ENCODE measurements around the gene PSME4.
A peak's percentile ranks its signal among the peaks of the same experiment; 100 is the strongest.

PSME4 gene

GRCh38 chr2:53970724-53971602 is at the start of gene PSME4:
TSS of gene PSME4 (minus strand) at chr2:53970993. CDS start at chr2:53970784, 209 bp downstream.
- peak; percentile 94 for ATAC-seq (ENCODE audit: low read depth)
- Mint-ChIP-seq H3K9me3 (no peaks in the 10 kb centered on the region), H3K4me3 (peak within 1 kb of the TSS; percentile 95), H3K4me1 (peaks cover 39% of the 10 kb centered on the region), H3K27ac (peak within 1 kb of the TSS; percentile 96), H3K36me3 (peaks cover 24% of the 10 kb centered on the region), H3K27me3 (no peaks in the 10 kb centered on the region)
- DNase-seq (ENCODE audit: low spot score in 2 of 2): peak; percentile 91

GRCh38 chr2:54015798-54016699 is 45.3 kb upstream of the PSME4 start:
- ATAC-seq (ENCODE audit: low read depth) (no peak), DNase-seq (ENCODE audit: low spot score in 2 of 2) (no peak)
- peaks cover 15% of the 10 kb centered on the region for H3K36me3 Mint-ChIP-seq
- peaks cover 28% of the 10 kb centered on the region for H3K4me1 Mint-ChIP-seq
- no peaks in the 10 kb centered on the region for H3K27me3 Mint-ChIP-seq
- peak overlapping the region; percentile 87 for H3K27ac Mint-ChIP-seq
- H3K9me3 Mint-ChIP-seq: peaks cover 3% of the 10 kb centered on the region
- no peak overlapping the region for H3K4me3 Mint-ChIP-seq

- Mint-ChIP-seq H3K4me1 (peaks cover 32% of the 10 kb centered on the region), H3K4me3 (peak overlapping the region; percentile 46), H3K27ac (peak overlapping the region; percentile 87), H3K9me3 (no peaks in the 10 kb centered on the region), H3K27me3 (no peaks in the 10 kb centered on the region), H3K36me3 (peaks cover 10% of the 10 kb centered on the region)
- ATAC-seq (ENCODE audit: low read depth): peak; percentile 44
- DNase-seq (ENCODE audit: low spot score in 2 of 2): no peak
These were observed 43.2 kb upstream of the PSME4 start for GRCh38 chr2:54013996-54014395.

- no peak for DNase-seq (ENCODE audit: low spot score in 2 of 2)
- peaks cover 3% of the 10 kb centered on the region for H3K36me3 Mint-ChIP-seq
- ATAC-seq (ENCODE audit: low read depth): no peak
- no peaks in the 10 kb centered on the region for H3K9me3 Mint-ChIP-seq
- H3K4me3 Mint-ChIP-seq: no peak overlapping the region
- peak overlapping the region; percentile 0 for H3K27ac Mint-ChIP-seq
- H3K4me1 Mint-ChIP-seq: peaks cover 32% of the 10 kb centered on the region
- H3K27me3 Mint-ChIP-seq: no peaks in the 10 kb centered on the region
These were observed 41.8 kb upstream of the PSME4 start for GRCh38 chr2:54012538-54013141.

- Mint-ChIP-seq H3K36me3 (peaks cover 1% of the 10 kb centered on the region), H3K9me3 (no peaks in the 10 kb centered on the region), H3K27ac (no peak overlapping the region), H3K4me3 (no peak overlapping the region), H3K4me1 (peaks cover 22% of the 10 kb centered on the region), H3K27me3 (no peaks in the 10 kb centered on the region)
- DNase-seq (ENCODE audit: low spot score in 2 of 2) (no peak), ATAC-seq (ENCODE audit: low read depth) (no peak)
These were observed 38.8 kb upstream of the PSME4 start for GRCh38 chr2:54009549-54009948.

- Mint-ChIP-seq H3K9me3 (no peaks in the 10 kb centered on the region), H3K27me3 (no peaks in the 10 kb centered on the region), H3K4me3 (no peak overlapping the region), H3K27ac (no peak overlapping the region), H3K4me1 (peaks cover 14% of the 10 kb centered on the region), H3K36me3 (peaks cover 1% of the 10 kb centered on the region)
- no peak for DNase-seq (ENCODE audit: low spot score in 2 of 2)
- ATAC-seq (ENCODE audit: low read depth): no peak
These were observed 37.6 kb upstream of the PSME4 start for GRCh38 chr2:54008439-54008838.

- DNase-seq (ENCODE audit: low spot score in 2 of 2) (no peak), ATAC-seq (ENCODE audit: low read depth) (no peak)
- no peaks in the 10 kb centered on the region for H3K9me3 Mint-ChIP-seq
- H3K4me3 Mint-ChIP-seq: no peak overlapping the region
- H3K36me3 Mint-ChIP-seq: peaks cover 2% of the 10 kb centered on the region
- no peaks in the 10 kb centered on the region for H3K4me1 Mint-ChIP-seq
- H3K27me3 Mint-ChIP-seq: no peaks in the 10 kb centered on the region
- H3K27ac Mint-ChIP-seq: no peak overlapping the region
These were observed 29.7 kb upstream of the PSME4 start for GRCh38 chr2:54000524-54000923.

GRCh38 chr2:54000122-54000521 is 29.3 kb upstream of the PSME4 start:
- Mint-ChIP-seq H3K36me3 (peaks cover 2% of the 10 kb centered on the region), H3K9me3 (no peaks in the 10 kb centered on the region), H3K4me3 (no peak overlapping the region), H3K27me3 (no peaks in the 10 kb centered on the region), H3K27ac (no peak overlapping the region), H3K4me1 (peaks cover under 1% of the 10 kb centered on the region)
- DNase-seq (ENCODE audit: low spot score in 2 of 2) (no peak), ATAC-seq (ENCODE audit: low read depth) (no peak)

- peaks cover 2% of the 10 kb centered on the region for H3K36me3 Mint-ChIP-seq
- no peak overlapping the region for H3K4me3 Mint-ChIP-seq
- no peak for DNase-seq (ENCODE audit: low spot score in 2 of 2)
- H3K27ac Mint-ChIP-seq: no peak overlapping the region
- ATAC-seq (ENCODE audit: low read depth): no peak
- no peaks in the 10 kb centered on the region for H3K27me3 Mint-ChIP-seq
- H3K4me1 Mint-ChIP-seq: peaks cover 7% of the 10 kb centered on the region
- no peaks in the 10 kb centered on the region for H3K9me3 Mint-ChIP-seq
These were observed 28.0 kb upstream of the PSME4 start for GRCh38 chr2:53998834-53999233.

- H3K27ac Mint-ChIP-seq: peak overlapping the region; percentile 58
These were observed 24.3 kb upstream of the PSME4 start for GRCh38 chr2:53994818-53995808.

GRCh38 chr2:53991948-53992347 is 21.2 kb upstream of the PSME4 start:
- Mint-ChIP-seq H3K27ac (no peak overlapping the region), H3K27me3 (no peaks in the 10 kb centered on the region), H3K4me3 (no peak overlapping the region), H3K9me3 (peaks cover 1% of the 10 kb centered on the region), H3K4me1 (peaks cover 20% of the 10 kb centered on the region), H3K36me3 (peaks cover 4% of the 10 kb centered on the region)
- DNase-seq (ENCODE audit: low spot score in 2 of 2): no peak
- ATAC-seq (ENCODE audit: low read depth): no peak

More at GRCh38 chr2:53994818-53995808, 24.3 kb upstream of the PSME4 start:
- Mint-ChIP-seq H3K4me3 (peak overlapping the region; percentile 43), H3K4me1 (peaks cover 14% of the 10 kb centered on the region), H3K27me3 (no peaks in the 10 kb centered on the region), H3K9me3 (peaks cover 1% of the 10 kb centered on the region), H3K36me3 (peaks cover 4% of the 10 kb centered on the region)
- ATAC-seq (ENCODE audit: low read depth) (peak; percentile 90), DNase-seq (ENCODE audit: low spot score in 2 of 2) (no peak)

- peaks cover 1% of the 10 kb centered on the region for H3K9me3 Mint-ChIP-seq
- H3K27ac Mint-ChIP-seq: no peak overlapping the region
- ATAC-seq (ENCODE audit: low read depth): no peak
- DNase-seq (ENCODE audit: low spot score in 2 of 2): no peak
- H3K4me1 Mint-ChIP-seq: peaks cover 19% of the 10 kb centered on the region
- no peaks in the 10 kb centered on the region for H3K27me3 Mint-ChIP-seq
- peaks cover 7% of the 10 kb centered on the region for H3K36me3 Mint-ChIP-seq
- H3K4me3 Mint-ChIP-seq: no peak overlapping the region
These were observed 18.5 kb upstream of the PSME4 start for GRCh38 chr2:53989210-53989862.
